A673 (cell line): ENCODE results near the gene WFIKKN1.

Source experiments
- CTCF ChIP-seq: fragments of 300-800, 200-600 bp; sonication (generic); conservative IDR thresholded peaks from 2 replicates; pipeline ENCODE4 v1.5.1; 2017; ENCODE audit warnings: low read depth, mild to moderate bottlenecking, antibody characterized with exemption, low read length, moderate library complexity, mixed read lengths
- EZH2 ChIP-seq: fragments of 200-600 bp; sonication (generic); IDR thresholded peaks from 2 replicates; pipeline ENCODE4 v1.6.1; 2017; ENCODE audit warnings: borderline replicate concordance, low read depth, mild to moderate bottlenecking, mixed read lengths, antibody characterized with exemption, low read length; ENCODE audit not compliant: poor library complexity, severe bottlenecking

- TF ChIP-seq CTCF (no peak), EZH2 (no peak)
Measured at GRCh38 chr16:662095-662494, 31.3 kb downstream of the WFIKKN1 start.
